Measurements from ENCODE around the gene SYCP2L.

DNA sequence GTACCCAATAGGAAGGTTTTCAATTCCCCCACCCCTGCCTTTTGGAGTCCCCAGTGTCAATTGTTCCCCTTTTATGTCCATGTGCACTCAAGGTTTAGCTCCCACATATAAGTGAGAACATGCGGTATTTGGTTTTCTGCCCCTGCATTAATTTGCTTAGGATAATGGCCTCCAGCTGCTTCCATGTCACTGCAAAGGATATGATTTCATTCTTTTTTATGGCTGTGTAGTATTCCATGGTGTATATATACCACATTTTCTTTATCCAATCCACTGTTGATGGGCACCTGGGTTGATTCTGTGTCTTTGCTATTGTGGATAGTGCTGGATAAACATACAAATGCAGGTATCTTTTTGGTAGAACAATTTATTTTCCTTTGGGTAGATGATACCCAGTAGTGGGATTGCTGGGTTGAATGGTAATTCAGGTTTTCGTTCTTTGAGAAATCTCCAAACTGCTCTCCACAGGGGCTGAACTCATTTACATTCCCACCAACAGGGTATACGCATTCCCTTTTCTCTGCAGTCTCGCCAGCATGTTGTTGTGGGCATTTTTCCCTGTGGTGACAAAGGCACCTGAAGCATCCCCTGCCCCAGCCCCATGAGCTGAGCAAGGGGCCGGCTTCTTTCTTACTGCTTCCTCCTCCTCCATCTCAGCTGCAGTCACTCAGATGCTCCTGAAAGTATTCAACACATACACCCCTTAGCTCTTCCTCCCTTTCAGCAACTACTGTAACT, 90.5 kb downstream of the SYCP2L start:
- TF ChIP-seq POLR2A (IDR thresholded peaks at IDR 0.05) = no peak
- no peak for TF ChIP-seq CTCF (IDR thresholded peaks at IDR 0.05)
